ENCODE data around the gene AEN.

- TF ChIP-seq, protein P1, sequence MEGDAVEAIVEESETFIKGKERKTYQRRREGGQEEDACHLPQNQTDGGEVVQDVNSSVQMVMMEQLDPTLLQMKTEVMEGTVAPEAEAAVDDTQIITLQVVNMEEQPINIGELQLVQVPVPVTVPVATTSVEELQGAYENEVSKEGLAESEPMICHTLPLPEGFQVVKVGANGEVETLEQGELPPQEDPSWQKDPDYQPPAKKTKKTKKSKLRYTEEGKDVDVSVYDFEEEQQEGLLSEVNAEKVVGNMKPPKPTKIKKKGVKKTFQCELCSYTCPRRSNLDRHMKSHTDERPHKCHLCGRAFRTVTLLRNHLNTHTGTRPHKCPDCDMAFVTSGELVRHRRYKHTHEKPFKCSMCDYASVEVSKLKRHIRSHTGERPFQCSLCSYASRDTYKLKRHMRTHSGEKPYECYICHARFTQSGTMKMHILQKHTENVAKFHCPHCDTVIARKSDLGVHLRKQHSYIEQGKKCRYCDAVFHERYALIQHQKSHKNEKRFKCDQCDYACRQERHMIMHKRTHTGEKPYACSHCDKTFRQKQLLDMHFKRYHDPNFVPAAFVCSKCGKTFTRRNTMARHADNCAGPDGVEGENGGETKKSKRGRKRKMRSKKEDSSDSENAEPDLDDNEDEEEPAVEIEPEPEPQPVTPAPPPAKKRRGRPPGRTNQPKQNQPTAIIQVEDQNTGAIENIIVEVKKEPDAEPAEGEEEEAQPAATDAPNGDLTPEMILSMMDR (IDR thresholded peaks at IDR 0.05): no peak
- no peak for TF ChIP-seq POLR2A (IDR thresholded peaks at IDR 0.05)
Observed at GRCh38 chr15:88646088-88646405, 24.9 kb downstream of the AEN start.

All from lower leg skin (tissue), 3 donors.